ENCODE results near the gene MSL1. TPM values are rescaled to one million over a fixed set of nuclear protein-coding genes. Genes with fewer than 3 reads are reported as not detected.

The MSL1 gene
- total RNA-seq (2022; extraction: Qiagen RNA extraction): 58.5 to 65.4 TPM (median 64.8 TPM) in 5 replicates

GRCh38 chr17:40121181-40122135 is at the start of gene MSL1:
MSL1 (plus strand) TSS chr17:40121971; CDS start chr17:40122613, 642 bp downstream.

GRCh38 chr17:40100419-40100668 is 21.4 kb upstream of the MSL1 start, which contains the start of gene NR1D1:
NR1D1 (minus strand) TSS chr17:40100589; CDS start chr17:40100094, 495 bp downstream.

GRCh38 chr17:40177275-40177874 is 55.6 kb downstream of the MSL1 start, which contains the start of gene RAPGEFL1:
RAPGEFL1 (plus strand) TSS chr17:40177470; CDS start chr17:40177862, 392 bp downstream.

Other genes starting within 250 kb of the MSL1 start
- gene GSDMB, start 203.3 kb upstream of the MSL1 start, total RNA-seq (2022; extraction: Qiagen RNA extraction): 1.0 to 2.5 TPM (median 2.1 TPM) in 5 replicates
- 29.3 to 44.6 TPM (median 41.0 TPM) in 5 replicates for gene ORMDL3, start 194.4 kb upstream of the MSL1 start, total RNA-seq (2022; extraction: Qiagen RNA extraction)
- gene LRRC3C, start 194.2 kb upstream of the MSL1 start, total RNA-seq (2022; extraction: Qiagen RNA extraction): not detected in 5 replicates
- not detected in 5 replicates for gene GSDMA, start 159.0 kb upstream of the MSL1 start, total RNA-seq (2022; extraction: Qiagen RNA extraction)
- gene PSMD3, start 141.2 kb upstream of the MSL1 start, total RNA-seq (2022; extraction: Qiagen RNA extraction): 149 to 176 TPM (median 172 TPM) in 5 replicates
- gene CSF3, start 106.5 kb upstream of the MSL1 start, total RNA-seq (2022; extraction: Qiagen RNA extraction): 0.18 to 0.97 TPM (median 0.53 TPM) in 5 replicates
- 46.6 to 62.3 TPM (median 55.6 TPM) in 5 replicates for gene MED24, start 67.6 kb upstream of the MSL1 start, total RNA-seq (2022; extraction: Qiagen RNA extraction)
- gene THRA, start 59.0 kb upstream of the MSL1 start, total RNA-seq (2022; extraction: Qiagen RNA extraction): 21.1 to 30.3 TPM (median 28.8 TPM) in 5 replicates
- 8.2 to 11.4 TPM (median 10.6 TPM) in 5 replicates for gene NR1D1, start 21.4 kb upstream of the MSL1 start, total RNA-seq (2022; extraction: Qiagen RNA extraction)
- 43.9 to 47.0 TPM (median 46.0 TPM) in 5 replicates for gene CASC3, start 18.6 kb downstream of the MSL1 start, total RNA-seq (2022; extraction: Qiagen RNA extraction)
- 2.2 to 3.4 TPM (median 2.8 TPM) in 5 replicates for gene RAPGEFL1, start 55.5 kb downstream of the MSL1 start, total RNA-seq (2022; extraction: Qiagen RNA extraction)
- gene WIPF2, start 97.3 kb downstream of the MSL1 start, total RNA-seq (2022; extraction: Qiagen RNA extraction): 17.2 to 21.8 TPM (median 19.5 TPM) in 5 replicates
- gene CDC6, start 165.9 kb downstream of the MSL1 start, total RNA-seq (2022; extraction: Qiagen RNA extraction): 47.3 to 56.4 TPM (median 52.7 TPM) in 5 replicates
- gene RARA, start 187.2 kb downstream of the MSL1 start, total RNA-seq (2022; extraction: Qiagen RNA extraction): 39.5 to 50.2 TPM (median 41.8 TPM) in 5 replicates
- 0.54 to 0.93 TPM (median 0.86 TPM) in 5 replicates for gene GJD3, start 242.8 kb downstream of the MSL1 start, total RNA-seq (2022; extraction: Qiagen RNA extraction)